Caco-2 (cell line): ENCODE results near the gene GRIK3. TPM values are rescaled to one million over a fixed set of nuclear protein-coding genes. Genes with fewer than 3 reads are reported as not detected.

ENCODE experiments used
- BruUV-seq: library from RNA; stranded (reverse); fragments of 400-500 nt; replicated peaks from 2 replicates; lab custom pipeline; 2021; lab: Mats Ljungman, UMichigan
- CTCF ChIA-PET: fragments of 300-600 bp; sonication (Branson Sonifier 250); formaldehyde crosslinking; loops from one replicate; lab custom pipeline; 2022; ENCODE audit warnings: antibody characterized with exemption; lab: Charles Lee
- POLR2A ChIA-PET: fragments of 300-600 bp; sonication (Branson Sonifier 250); formaldehyde crosslinking; loops from one replicate; lab custom pipeline; 2022; ENCODE audit warnings: antibody characterized with exemption; lab: Charles Lee
- DNase-seq, 2 experiments: peaks; one replicate each; pipeline versions ENCODE4 v3.0.0 to v3.0.0-alpha.2; 2020 to 2022
- H3K27me3 ChIP-seq: replicated peaks from 2 replicates; pipeline ENCODE4 v1.6.0; 2011; ENCODE audit warnings: low read length; ENCODE audit not compliant: control insufficient read depth, insufficient read depth
- H3K36me3 ChIP-seq: 2 replicates; pipeline ENCODE4 v1.5.1; 2011; ENCODE audit warnings: low read length; ENCODE audit not compliant: control insufficient read depth, insufficient read depth
- H3K4me1 ChIP-seq: fragments of 250-450 bp; sonication (Bioruptor Pico); 2 replicates; pipeline ENCODE4 v1.5.1; 2020; ENCODE audit warnings: mild to moderate bottlenecking
- H3K4me3 ChIP-seq: 2 replicates; pipeline ENCODE4 v1.5.1; 2011; ENCODE audit warnings: low read depth, mild to moderate bottlenecking, control low read depth, low read length
- H3K9me3 ChIP-seq: fragments of 250-450 bp; sonication (Bioruptor Pico); 2 replicates; pipeline ENCODE4 v1.5.1; 2020; ENCODE audit warnings: mild to moderate bottlenecking, moderate library complexity
- H3K27ac Mint-ChIP-seq: one replicate; pipeline ENCODE4 v1.8.0; 2022; ENCODE audit warnings: mixed read lengths; ENCODE audit not compliant: unreplicated experiment
- H3K27me3 Mint-ChIP-seq: one replicate; pipeline ENCODE4 v1.8.0; 2022; ENCODE audit warnings: mixed read lengths; ENCODE audit not compliant: insufficient read depth, unreplicated experiment
- H3K36me3 Mint-ChIP-seq: one replicate; pipeline ENCODE4 v1.8.0; 2022; ENCODE audit warnings: mild to moderate bottlenecking, mixed read lengths; ENCODE audit not compliant: insufficient read depth, unreplicated experiment
- H3K4me1 Mint-ChIP-seq: one replicate; pipeline ENCODE4 v1.8.0; 2022; ENCODE audit warnings: low read depth, mixed read lengths; ENCODE audit not compliant: unreplicated experiment
- H3K4me3 Mint-ChIP-seq: one replicate; pipeline ENCODE4 v1.8.0; 2022; ENCODE audit warnings: mild to moderate bottlenecking, moderate library complexity, mixed read lengths; ENCODE audit not compliant: unreplicated experiment
- H3K9me3 Mint-ChIP-seq: one replicate; pipeline ENCODE4 v1.8.0; 2022; ENCODE audit warnings: mixed read lengths; ENCODE audit not compliant: unreplicated experiment
- CTCF ChIP-seq, 2 experiments: fragments of 200-600 bp in 1 of 2; IDR thresholded peaks; 1 replicate in 1 of 2; 2 replicates in 1 of 2; pipeline versions ENCODE4 v1.5.1 to v1.8.0; 2011 to 2022; ENCODE audit warnings: antibody characterized with exemption in 1 of 2, control low read depth in 1 of 2, inconsistent platforms in 1 of 2, low read depth in 1 of 2, low read length in 1 of 2, mild to moderate bottlenecking in 1 of 2, moderate library complexity in 1 of 2; ENCODE audit not compliant: insufficient read depth in 1 of 2, severe bottlenecking in 1 of 2, unreplicated experiment in 1 of 2
- intact Hi-C: fragments of 100-400 bp; cut with micrococcal nuclease; formaldehyde crosslinking; loops from one replicate; pipeline ENCODE4 v1.10.0; 2022; ENCODE audit not compliant: unreplicated experiment
- total RNA-seq: library from RNA; stranded (reverse); gene quantifications from 2 replicates; pipeline ENCODE4 v1.2.3, GENCODE V29; 2022

GRIK3 gene
- total RNA-seq, 1 experiment from 2014 or later, result not detected

- no peaks in the 10 kb centered on the region for H3K36me3 Mint-ChIP-seq
- Histone ChIP-seq H3K4me3 (no peak overlapping the region), H3K36me3 (no peaks in the 10 kb centered on the region), H3K4me1 (no peaks in the 10 kb centered on the region), H3K9me3 (no peaks in the 10 kb centered on the region), H3K27me3 (no peaks in the 10 kb centered on the region)
- DNase-seq, result no peak
- intact Hi-C loops, result no loop called here
- no peak for TF ChIP-seq CTCF (IDR thresholded peaks at IDR 0.05; ENCODE audit: insufficient read depth in 1 of 2, low read depth in 1 of 2, low read length in 1 of 2, severe bottlenecking in 1 of 2, unreplicated experiment in 1 of 2)
- CTCF ChIA-PET, result no interaction called here
- no peaks in the 10 kb centered on the region for H3K9me3 Mint-ChIP-seq
- no TSS peak for BruUV-seq
- POLR2A ChIA-PET, result no interaction called here
- no peak overlapping the region for H3K27ac Mint-ChIP-seq
- peaks cover 6% of the 10 kb centered on the region for H3K4me1 Mint-ChIP-seq
- H3K4me3 Mint-ChIP-seq, result no peak overlapping the region
- peaks cover 14% of the 10 kb centered on the region for H3K27me3 Mint-ChIP-seq
These were observed 253.2 kb downstream of the GRIK3 start for GRCh38 chr1:36781098-36781497.

GRCh38 chr1:36778740-36779139, 255.6 kb downstream of the GRIK3 start:
- peaks cover 22% of the 10 kb centered on the region for H3K27me3 Mint-ChIP-seq
- no peaks in the 10 kb centered on the region for H3K9me3 ChIP-seq
- H3K27me3 ChIP-seq, result no peaks in the 10 kb centered on the region
- BruUV-seq, result no TSS peak
- no peaks in the 10 kb centered on the region for H3K36me3 Mint-ChIP-seq
- POLR2A ChIA-PET, result no interaction called here
- H3K4me3 ChIP-seq, result no peak overlapping the region
- intact Hi-C loops, result no loop called here
- H3K27ac Mint-ChIP-seq, result no peak overlapping the region
- peaks cover 6% of the 10 kb centered on the region for H3K4me1 Mint-ChIP-seq
- H3K4me3 Mint-ChIP-seq, result no peak overlapping the region
- CTCF ChIA-PET, result no interaction called here
- no peaks in the 10 kb centered on the region for H3K36me3 ChIP-seq
- no peak for DNase-seq
- H3K9me3 Mint-ChIP-seq, result no peaks in the 10 kb centered on the region
- H3K4me1 ChIP-seq, result no peaks in the 10 kb centered on the region
- TF ChIP-seq CTCF (IDR thresholded peaks at IDR 0.05; ENCODE audit: insufficient read depth in 1 of 2, low read depth in 1 of 2, low read length in 1 of 2, severe bottlenecking in 1 of 2, unreplicated experiment in 1 of 2), result no peak

GRCh38 chr1:36776948-36777831, 257.1 kb downstream of the GRIK3 start:
- no peaks in the 10 kb centered on the region for H3K4me1 ChIP-seq
- no peaks in the 10 kb centered on the region for H3K9me3 ChIP-seq
- Mint-ChIP-seq H3K4me3 (no peak overlapping the region), H3K36me3 (no peaks in the 10 kb centered on the region), H3K27ac (no peak overlapping the region), H3K27me3 (peaks cover 22% of the 10 kb centered on the region), H3K4me1 (no peaks in the 10 kb centered on the region), H3K9me3 (no peaks in the 10 kb centered on the region)
- POLR2A ChIA-PET, result no interaction called here
- DNase-seq, result no peak
- CTCF ChIA-PET, result no interaction called here
- no peaks in the 10 kb centered on the region for H3K36me3 ChIP-seq
- no peak overlapping the region for H3K4me3 ChIP-seq
- no TSS peak for BruUV-seq
- H3K27me3 ChIP-seq, result no peaks in the 10 kb centered on the region
- no peak for TF ChIP-seq CTCF (IDR thresholded peaks at IDR 0.05; ENCODE audit: insufficient read depth in 1 of 2, low read depth in 1 of 2, low read length in 1 of 2, severe bottlenecking in 1 of 2, unreplicated experiment in 1 of 2)
- intact Hi-C loops, result no loop called here
